HCT116 (cell line): ENCODE data around the gene DYNLT4. TPM values are rescaled to one million over a fixed set of nuclear protein-coding genes. Genes with fewer than 3 reads are reported as not detected.

Experiments used
- ATAC-seq: fragments of 200-7000 bp; cut with Tn5 transposase; 2 replicates; pipeline ENCODE4 v1.9.1; 2020; ENCODE audit warnings: mild to moderate bottlenecking, moderate library complexity
- BruUV-seq: library from RNA; stranded (reverse); fragments of 400-500 nt; replicated peaks from 2 replicates; lab custom pipeline; 2021; lab: Mats Ljungman, UMichigan
- CTCF ChIA-PET: fragments of 300-600 bp; sonication (Branson Sonifier 250); formaldehyde crosslinking; loops from one replicate; lab custom pipeline; 2021; ENCODE audit warnings: antibody characterized with exemption; lab: Charles Lee
- POLR2A ChIA-PET: fragments of 300-600, 350-600 bp; sonication (Branson Sonifier 250); formaldehyde crosslinking; loops from one replicate; lab custom pipeline; 2021; ENCODE audit warnings: antibody characterized with exemption; lab: Charles Lee
- RAD21 ChIA-PET, 2 experiments: fragments of 300-600 bp; sonication (Branson Sonifier 250); formaldehyde crosslinking; loops; one replicate each; lab custom pipeline; 2023; ENCODE audit warnings: low total read pairs in 2 of 2; ENCODE audit not compliant: uncharacterized antibody in 2 of 2, unreplicated experiment in 2 of 2, low non-redundant PET in 1 of 2; lab: Charles Lee
- DNase-seq: peaks from one replicate; pipeline ENCODE4 v3.0.0-alpha.2; 2010; ENCODE audit warnings: low read depth, low spot score
- H2AFZ ChIP-seq: fragments of 200-600 bp; shearing (Covaris generic), sonication (generic); 2 replicates; pipeline ENCODE4 v1.6.1; 2017; ENCODE audit warnings: low read depth, mixed run types, mixed read lengths, antibody characterized with exemption, low read length; ENCODE audit not compliant: poor library complexity, severe bottlenecking
- H3K27ac ChIP-seq: 2 replicates; pipeline ENCODE4 v1.5.1; 2012; ENCODE audit warnings: low read depth, low read length
- H3K27me3 ChIP-seq: fragments of 200-600 bp; sonication (generic); 2 replicates; pipeline ENCODE4 v1.6.1; 2016; ENCODE audit warnings: mixed run types, low read length, mixed read lengths; ENCODE audit not compliant: insufficient read depth
- H3K36me3 ChIP-seq, 2 experiments: fragments of 200-500 bp in 1 of 2; fragments of 200-600 bp in 1 of 2; sonication (Bioruptor generic) in 1 of 2; sonication (generic) in 1 of 2; 2 replicates each; pipeline versions ENCODE4 v1.5.1 to v1.6.1; 2014 to 2016; ENCODE audit warnings: low read length in 2 of 2, inconsistent platforms in 1 of 2, mixed read lengths in 1 of 2, mixed run types in 1 of 2; ENCODE audit not compliant: insufficient read depth in 2 of 2, control insufficient read depth in 1 of 2
- H3K4me1 ChIP-seq, 2 experiments: fragments of 200-600 bp in 1 of 2; sonication (generic) in 1 of 2; 2 replicates each; pipeline versions ENCODE4 v1.5.1 to v1.6.1; 2012 to 2017; ENCODE audit warnings: low read length in 2 of 2, inconsistent platforms in 1 of 2, mild to moderate bottlenecking in 1 of 2, mixed read lengths in 1 of 2, mixed run types in 1 of 2, moderate library complexity in 1 of 2; ENCODE audit not compliant: insufficient read depth in 2 of 2, control insufficient read depth in 1 of 2
- H3K4me2 ChIP-seq: fragments of 200-600 bp; sonication (generic); 2 replicates; pipeline ENCODE4 v1.6.1; 2017; ENCODE audit warnings: mixed run types, low read length, mixed read lengths
- H3K4me3 ChIP-seq, 2 experiments: fragments of 200-600 bp in 1 of 2; sonication (generic) in 1 of 2; replicated peaks in 1 of 2; 2 replicates each; pipeline ENCODE4 v1.5.1; 2011 to 2016; ENCODE audit warnings: low read length in 2 of 2, control low read depth in 1 of 2, low read depth in 1 of 2, mild to moderate bottlenecking in 1 of 2, mixed read lengths in 1 of 2, mixed run types in 1 of 2
- H3K79me2 ChIP-seq: fragments of 200-600 bp; sonication (generic); 2 replicates; pipeline ENCODE4 v1.6.1; 2017; ENCODE audit warnings: mild to moderate bottlenecking, mixed run types, low read length, moderate library complexity, mixed read lengths; ENCODE audit not compliant: insufficient read depth
- H3K9ac ChIP-seq: fragments of 200-600 bp; sonication (generic); 2 replicates; pipeline ENCODE4 v1.6.1; 2016; ENCODE audit warnings: low read length, mixed read lengths
- H3K9me2 ChIP-seq: fragments of 200-600 bp; sonication (generic), shearing (Covaris generic); 2 replicates; pipeline ENCODE4 v1.6.1; 2017; ENCODE audit warnings: mixed run types, mild to moderate bottlenecking, moderate library complexity; ENCODE audit not compliant: insufficient read depth
- H3K9me3 ChIP-seq, 2 experiments: fragments of 200-500 bp in 1 of 2; fragments of 200-600 bp in 1 of 2; sonication (Bioruptor generic) in 1 of 2; sonication (generic) in 1 of 2; 2 replicates each; pipeline ENCODE4 v1.6.1; 2014 to 2017; ENCODE audit warnings: low read length in 2 of 2, mixed read lengths in 2 of 2, inconsistent platforms in 1 of 2, low read depth in 1 of 2, mild to moderate bottlenecking in 1 of 2, mixed run types in 1 of 2, moderate library complexity in 1 of 2; ENCODE audit not compliant: control insufficient read depth in 1 of 2, insufficient read depth in 1 of 2
- H4K20me1 ChIP-seq: fragments of 200-600 bp; sonication (generic), shearing (Covaris generic); 2 replicates; pipeline ENCODE4 v1.6.1; 2017; ENCODE audit warnings: mixed run types, mild to moderate bottlenecking, moderate library complexity; ENCODE audit not compliant: insufficient read depth
- ATF3 ChIP-seq: IDR thresholded peaks from 2 replicates; pipeline ENCODE4 v1.6.1; 2012
- CBX3 ChIP-seq: IDR thresholded peaks from 2 replicates; pipeline ENCODE4 v1.6.1; 2012; ENCODE audit warnings: low read depth
- CEBPB ChIP-seq: IDR thresholded peaks from 2 replicates; pipeline ENCODE4 v1.6.1; 2012; ENCODE audit warnings: low read depth
- EGR1 ChIP-seq: IDR thresholded peaks from 2 replicates; pipeline ENCODE4 v1.6.1; 2012; ENCODE audit warnings: low read depth
- ELF1 ChIP-seq: IDR thresholded peaks from 2 replicates; pipeline ENCODE4 v1.6.1; 2012; ENCODE audit warnings: low read depth, borderline replicate concordance
- EZH2 ChIP-seq: fragments of 200-600 bp; sonication (generic); IDR thresholded peaks from 2 replicates; pipeline ENCODE4 v1.6.1; 2017; ENCODE audit warnings: antibody characterized with exemption, mixed run types
- EZH2phosphoT487 ChIP-seq: fragments of 200-600 bp; IDR thresholded peaks from 2 replicates; pipeline ENCODE4 v1.6.1; 2018; ENCODE audit warnings: antibody characterized with exemption, borderline replicate concordance
- MAX ChIP-seq: IDR thresholded peaks from 2 replicates; pipeline ENCODE4 v1.6.1; 2012
- POLR2A ChIP-seq: IDR thresholded peaks from 2 replicates; pipeline ENCODE4 v1.7.0; 2011; ENCODE audit warnings: borderline replicate concordance; ENCODE audit not compliant: insufficient read depth, insufficient read length; ENCODE audit errors: extremely low read depth
- POLR2AphosphoS5 ChIP-seq: IDR thresholded peaks from 2 replicates; pipeline ENCODE4 v1.6.1; 2011; ENCODE audit warnings: mild to moderate bottlenecking, low read depth, low read length, moderate library complexity
- RAD21 ChIP-seq: IDR thresholded peaks from 2 replicates; pipeline ENCODE4 v1.6.1; 2012; ENCODE audit warnings: low read depth, mild to moderate bottlenecking
- SP1 ChIP-seq: IDR thresholded peaks from 2 replicates; pipeline ENCODE4 v1.6.1; 2012; ENCODE audit warnings: low read depth
- SRF ChIP-seq: IDR thresholded peaks from 2 replicates; pipeline ENCODE4 v1.6.1; 2012; ENCODE audit warnings: low read depth
- TCF7L2 ChIP-seq: IDR thresholded peaks from 2 replicates; pipeline ENCODE4 v1.7.0; 2011; ENCODE audit warnings: borderline replicate concordance, inconsistent platforms; ENCODE audit not compliant: insufficient read depth, insufficient read length; ENCODE audit errors: extremely low read depth
- YY1 ChIP-seq: IDR thresholded peaks from 2 replicates; pipeline ENCODE4 v1.6.1; 2011; ENCODE audit warnings: low read length, low read depth, moderate library complexity, mild to moderate bottlenecking; ENCODE audit not compliant: insufficient replicate concordance; ENCODE audit errors: extremely low read depth
- ZNF274 ChIP-seq: fragments of 200-500 bp; sonication (Bioruptor generic); IDR thresholded peaks from 2 replicates; pipeline ENCODE4 v1.6.1; 2014; ENCODE audit warnings: mild to moderate bottlenecking, low read depth, low read length, inconsistent platforms
- intact Hi-C: fragments of 100-400 bp; cut with micrococcal nuclease; formaldehyde crosslinking; loops from 2 replicates; pipeline ENCODE4 v1.10.0; 2022
- total RNA-seq: library from RNA; stranded (reverse); gene quantifications from one replicate; pipeline ENCODE4 v1.2.1, GENCODE V29; 2021; ENCODE audit not compliant: unreplicated experiment
- TF ChIP-seq, protein P1 (sequence below): IDR thresholded peaks from 2 replicates; pipeline ENCODE4 v1.6.1; 2011; ENCODE audit warnings: mild to moderate bottlenecking, low read length, moderate library complexity; ENCODE audit not compliant: insufficient replicate concordance; ENCODE audit errors: extremely low read depth

DYNLT4 gene
- total RNA-seq, 1 experiment from 2014 or later, result 0.96 TPM

DNA sequence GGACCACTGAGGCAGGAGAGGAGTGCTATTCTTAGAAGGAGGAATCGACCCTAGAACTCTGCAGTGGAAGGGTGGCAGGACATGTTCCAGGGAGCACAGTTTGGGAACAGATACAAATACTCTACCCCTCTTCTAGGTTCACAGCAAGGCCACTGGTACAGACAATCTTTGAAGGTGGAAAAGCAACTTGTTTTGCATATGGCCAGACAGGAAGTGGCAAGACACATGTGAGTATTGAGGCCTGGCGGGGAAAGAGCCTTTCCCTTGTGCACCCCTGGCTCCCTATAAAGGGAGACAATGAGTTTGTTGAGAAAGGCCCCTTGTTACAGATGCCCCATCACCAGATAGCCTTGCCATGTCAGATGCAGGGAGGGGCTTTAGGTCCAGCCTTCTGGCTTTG lies 49.7 kb downstream of the DYNLT4 start:
- Histone ChIP-seq H3K9ac (no peak overlapping the region), H2AFZ (no peak overlapping the region), H3K79me2 (no peaks in the 10 kb centered on the region), H3K27ac (no peak overlapping the region), H3K9me2 (no peaks in the 10 kb centered on the region), H3K36me3 (peaks cover 61 to 87% of the 10 kb centered on the region in 2 experiments), H4K20me1 (no peaks in the 10 kb centered on the region), H3K4me3 (no peak overlapping the region), H3K4me1 (no peaks in the 10 kb centered on the region), H3K9me3 (no peaks in the 10 kb centered on the region), H3K27me3 (no peaks in the 10 kb centered on the region), H3K4me2 (no peak overlapping the region)
- ATAC-seq (no peak), DNase-seq (no peak)
- CTCF ChIA-PET, result no interaction called here
- BruUV-seq, result no TSS peak
- no peak for TF ChIP-seq YY1
- TF ChIP-seq CBX3, result no peak
- TF ChIP-seq POLR2A, result no peak
- TF ChIP-seq RAD21, result no peak
- TF ChIP-seq SP1, result no peak
- TF ChIP-seq CEBPB, result no peak
- TF ChIP-seq ZNF274, result no peak
- no peak for TF ChIP-seq ATF3
- no peak for TF ChIP-seq EZH2
- TF ChIP-seq ELF1, result no peak
- TF ChIP-seq MAX, result no peak
- TF ChIP-seq TCF7L2, result no peak
- TF ChIP-seq POLR2AphosphoS5, result no peak
- TF ChIP-seq, protein P1, sequence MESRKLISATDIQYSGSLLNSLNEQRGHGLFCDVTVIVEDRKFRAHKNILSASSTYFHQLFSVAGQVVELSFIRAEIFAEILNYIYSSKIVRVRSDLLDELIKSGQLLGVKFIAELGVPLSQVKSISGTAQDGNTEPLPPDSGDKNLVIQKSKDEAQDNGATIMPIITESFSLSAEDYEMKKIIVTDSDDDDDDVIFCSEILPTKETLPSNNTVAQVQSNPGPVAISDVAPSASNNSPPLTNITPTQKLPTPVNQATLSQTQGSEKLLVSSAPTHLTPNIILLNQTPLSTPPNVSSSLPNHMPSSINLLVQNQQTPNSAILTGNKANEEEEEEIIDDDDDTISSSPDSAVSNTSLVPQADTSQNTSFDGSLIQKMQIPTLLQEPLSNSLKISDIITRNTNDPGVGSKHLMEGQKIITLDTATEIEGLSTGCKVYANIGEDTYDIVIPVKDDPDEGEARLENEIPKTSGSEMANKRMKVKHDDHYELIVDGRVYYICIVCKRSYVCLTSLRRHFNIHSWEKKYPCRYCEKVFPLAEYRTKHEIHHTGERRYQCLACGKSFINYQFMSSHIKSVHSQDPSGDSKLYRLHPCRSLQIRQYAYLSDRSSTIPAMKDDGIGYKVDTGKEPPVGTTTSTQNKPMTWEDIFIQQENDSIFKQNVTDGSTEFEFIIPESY, result no peak
- no peak for TF ChIP-seq EZH2phosphoT487
- no peak for TF ChIP-seq SRF
- no peak for TF ChIP-seq EGR1
- intact Hi-C loops, result no loop called here
- RAD21 ChIA-PET, result no interaction called here
- POLR2A ChIA-PET, result interaction anchor here (0.7 kb wide), 1 partner anchor 27 kb away, joined by 3 read pairs; the partner anchor contains the start of gene RNU5D-1

Other genes starting within 250 kb of the DYNLT4 start
- 10.8 TPM for gene TMEM53, start 132.9 kb downstream of the DYNLT4 start, total RNA-seq
- 3.2 TPM for gene ARMH1, start 132.6 kb downstream of the DYNLT4 start, total RNA-seq
- gene RNU5D-1, start 76.2 kb downstream of the DYNLT4 start, total RNA-seq, result not detected
- gene KIF2C, start 67.5 kb downstream of the DYNLT4 start, total RNA-seq, result 92.6 TPM
- 2,296 TPM for gene RPS8, start 31.8 kb downstream of the DYNLT4 start, total RNA-seq
- gene BEST4, start 19.2 kb downstream of the DYNLT4 start, total RNA-seq, result 0.52 TPM
- gene PLK3, start 7.0 kb downstream of the DYNLT4 start, total RNA-seq, result 56.1 TPM
- gene BTBD19, start 1.2 kb upstream of the DYNLT4 start, total RNA-seq, result 11.6 TPM
- 1.3 TPM for gene PTCH2, start 35.9 kb upstream of the DYNLT4 start, total RNA-seq
- gene EIF2B3, start 179.2 kb upstream of the DYNLT4 start, total RNA-seq, result 17.7 TPM
- gene HECTD3, start 204.0 kb upstream of the DYNLT4 start, total RNA-seq, result 25.5 TPM
- gene UROD, start 204.9 kb upstream of the DYNLT4 start, total RNA-seq, result 73.7 TPM